SK-N-SH treated with all-trans-retinoic acid at 6 μM for 48 hours (cell line): Measurements from ENCODE around the gene DTHD1.

ENCODE experiments used
- ATAC-seq: fragments of 200-7000 bp; cut with Tn5 transposase; 3 replicates; pipeline ENCODE4 v1.9.1; 2020; ENCODE audit warnings: mild to moderate bottlenecking, moderate library complexity
- ARNTL ChIP-seq: fragments of 450-650 bp; formaldehyde crosslinking; IDR thresholded peaks from 2 replicates; pipeline ENCODE4 v1.5.0; 2020; ENCODE audit warnings: low read depth, mild to moderate bottlenecking, moderate library complexity, borderline replicate concordance
- BACH2 ChIP-seq: fragments of 250-450 bp; sonication (Bioruptor Pico); IDR thresholded peaks from 2 replicates; pipeline ENCODE4 v1.9.0; 2021; ENCODE audit warnings: mild to moderate bottlenecking, borderline replicate concordance
- CREB5 ChIP-seq: fragments of 250-450 bp; sonication (Bioruptor Pico); IDR thresholded peaks from 2 replicates; pipeline ENCODE4 v1.5.1; 2020; ENCODE audit warnings: low read depth, mild to moderate bottlenecking, moderate library complexity
- CSDC2 ChIP-seq: fragments of 250-450 bp; sonication (Bioruptor Pico); IDR thresholded peaks from 2 replicates; pipeline ENCODE4 v1.5.0; 2020; ENCODE audit warnings: mild to moderate bottlenecking, moderate library complexity
- ESRRG ChIP-seq: fragments of 250-450 bp; sonication (Bioruptor Pico); IDR thresholded peaks from 2 replicates; pipeline ENCODE4 v1.6.1; 2021; ENCODE audit warnings: mild to moderate bottlenecking
- GLIS3 ChIP-seq: fragments of 250-450 bp; sonication (Bioruptor Pico); IDR thresholded peaks from 2 replicates; pipeline ENCODE4 v1.5.0; 2020; ENCODE audit warnings: mild to moderate bottlenecking, moderate library complexity
- ISL1 ChIP-seq: fragments of 250-450 bp; sonication (Bioruptor Pico); IDR thresholded peaks from 2 replicates; pipeline ENCODE4 v2.1.2; 2022; ENCODE audit warnings: mild to moderate bottlenecking, moderate library complexity
- OSR1 ChIP-seq: fragments of 250-450 bp; sonication (Bioruptor Pico); IDR thresholded peaks from 2 replicates; pipeline ENCODE4 v1.8.0; 2022; ENCODE audit warnings: moderate library complexity, mild to moderate bottlenecking, inconsistent platforms
- PATZ1 ChIP-seq: fragments of 250-450 bp; sonication (Bioruptor Pico); IDR thresholded peaks from 2 replicates; pipeline ENCODE4 v1.8.0; 2020; ENCODE audit warnings: mild to moderate bottlenecking, moderate library complexity, borderline replicate concordance
- POU6F1 ChIP-seq: fragments of 250-450 bp; sonication (Bioruptor Pico); IDR thresholded peaks from 2 replicates; pipeline ENCODE4 v1.8.0; 2021; ENCODE audit warnings: low read depth, mild to moderate bottlenecking, moderate library complexity, borderline replicate concordance
- PPARA ChIP-seq: fragments of 250-450 bp; sonication (Bioruptor Pico); IDR thresholded peaks from 2 replicates; pipeline ENCODE4 v1.5.0; 2020; ENCODE audit warnings: mild to moderate bottlenecking, borderline replicate concordance
- RARB ChIP-seq: fragments of 250-450 bp; sonication (Bioruptor Pico); IDR thresholded peaks from 2 replicates; pipeline ENCODE4 v1.8.0; 2021; ENCODE audit warnings: mild to moderate bottlenecking, moderate library complexity
- SNAI2 ChIP-seq: fragments of 250-450 bp; sonication (Bioruptor Pico); IDR thresholded peaks from 2 replicates; pipeline ENCODE4 v1.5.0; 2020; ENCODE audit warnings: mild to moderate bottlenecking, moderate library complexity
- TCF4 ChIP-seq: fragments of 250-450 bp; sonication (Bioruptor Pico); IDR thresholded peaks from 2 replicates; pipeline ENCODE4 v1.8.0; 2021; ENCODE audit warnings: mild to moderate bottlenecking, moderate library complexity, borderline replicate concordance
- TOX ChIP-seq: fragments of 250-450 bp; sonication (Bioruptor Pico); IDR thresholded peaks from 2 replicates; pipeline ENCODE4 v1.8.0; 2021; ENCODE audit warnings: mild to moderate bottlenecking, moderate library complexity, borderline replicate concordance
- TSHZ2 ChIP-seq: fragments of 250-450 bp; sonication (Bioruptor Pico); IDR thresholded peaks from 2 replicates; pipeline ENCODE4 v1.5.0; 2020; ENCODE audit warnings: mild to moderate bottlenecking, moderate library complexity
- ZC3H10 ChIP-seq: fragments of 250-450 bp; sonication (Bioruptor Pico); IDR thresholded peaks from 2 replicates; pipeline ENCODE4 v1.5.1; 2021; ENCODE audit warnings: mild to moderate bottlenecking, moderate library complexity
- ZFP3 ChIP-seq: fragments of 250-450 bp; sonication (Bioruptor Pico); IDR thresholded peaks from 2 replicates; pipeline ENCODE4 v1.5.0; 2020; ENCODE audit warnings: mild to moderate bottlenecking, moderate library complexity
- ZFP30 ChIP-seq: fragments of 450-650 bp; formaldehyde crosslinking; IDR thresholded peaks from 2 replicates; pipeline ENCODE4 v1.5.0; 2022; ENCODE audit warnings: mild to moderate bottlenecking, moderate library complexity
- ZNF565 ChIP-seq: fragments of 450-650 bp; formaldehyde crosslinking; conservative IDR thresholded peaks from 2 replicates; pipeline ENCODE4 v1.5.0; 2020; ENCODE audit warnings: low read depth, mild to moderate bottlenecking, moderate library complexity
- ZNF70 ChIP-seq: fragments of 450-650 bp; formaldehyde crosslinking; IDR thresholded peaks from 2 replicates; pipeline ENCODE4 v1.5.0; 2020; ENCODE audit warnings: mild to moderate bottlenecking, moderate library complexity
- ZNF8 ChIP-seq: fragments of 450-650 bp; formaldehyde crosslinking; IDR thresholded peaks from 2 replicates; pipeline ENCODE4 v1.5.0; 2020; ENCODE audit warnings: mild to moderate bottlenecking, moderate library complexity
- TF ChIP-seq, protein P1 (sequence below): fragments of 250-450 bp; sonication (Bioruptor Pico); IDR thresholded peaks from 2 replicates; pipeline ENCODE4 v1.5.1; 2021; ENCODE audit warnings: mild to moderate bottlenecking, moderate library complexity

The DTHD1 gene

GRCh38 chr4:36351082-36351666, 69.8 kb downstream of the DTHD1 start:
- no peak for TF ChIP-seq CSDC2 (CRISPR knock-in tag)
- TF ChIP-seq ZNF8 = no peak
- TF ChIP-seq, protein P1, sequence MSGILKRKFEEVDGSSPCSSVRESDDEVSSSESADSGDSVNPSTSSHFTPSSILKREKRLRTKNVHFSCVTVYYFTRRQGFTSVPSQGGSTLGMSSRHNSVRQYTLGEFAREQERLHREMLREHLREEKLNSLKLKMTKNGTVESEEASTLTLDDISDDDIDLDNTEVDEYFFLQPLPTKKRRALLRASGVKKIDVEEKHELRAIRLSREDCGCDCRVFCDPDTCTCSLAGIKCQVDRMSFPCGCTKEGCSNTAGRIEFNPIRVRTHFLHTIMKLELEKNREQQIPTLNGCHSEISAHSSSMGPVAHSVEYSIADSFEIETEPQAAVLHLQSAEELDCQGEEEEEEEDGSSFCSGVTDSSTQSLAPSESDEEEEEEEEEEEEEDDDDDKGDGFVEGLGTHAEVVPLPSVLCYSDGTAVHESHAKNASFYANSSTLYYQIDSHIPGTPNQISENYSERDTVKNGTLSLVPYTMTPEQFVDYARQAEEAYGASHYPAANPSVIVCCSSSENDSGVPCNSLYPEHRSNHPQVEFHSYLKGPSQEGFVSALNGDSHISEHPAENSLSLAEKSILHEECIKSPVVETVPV = no peak
- no peak for TF ChIP-seq ZFP3 (CRISPR knock-in tag)
- no peak for TF ChIP-seq TCF4
- TF ChIP-seq ZNF70 (CRISPR knock-in tag) = no peak
- TF ChIP-seq POU6F1 (CRISPR knock-in tag) = no peak
- no peak for TF ChIP-seq ZNF565 (CRISPR knock-in tag)
- no peak for TF ChIP-seq TSHZ2
- TF ChIP-seq ISL1 (CRISPR knock-in tag) = no peak
- TF ChIP-seq PATZ1 (CRISPR knock-in tag) = no peak
- TF ChIP-seq ARNTL (CRISPR knock-in tag) = no peak
- TF ChIP-seq RARB = no peak
- TF ChIP-seq ZC3H10 (CRISPR knock-in tag) = no peak
- TF ChIP-seq, all 23 proteins: peak for 0
- peak; percentile 76 for ATAC-seq

DNA sequence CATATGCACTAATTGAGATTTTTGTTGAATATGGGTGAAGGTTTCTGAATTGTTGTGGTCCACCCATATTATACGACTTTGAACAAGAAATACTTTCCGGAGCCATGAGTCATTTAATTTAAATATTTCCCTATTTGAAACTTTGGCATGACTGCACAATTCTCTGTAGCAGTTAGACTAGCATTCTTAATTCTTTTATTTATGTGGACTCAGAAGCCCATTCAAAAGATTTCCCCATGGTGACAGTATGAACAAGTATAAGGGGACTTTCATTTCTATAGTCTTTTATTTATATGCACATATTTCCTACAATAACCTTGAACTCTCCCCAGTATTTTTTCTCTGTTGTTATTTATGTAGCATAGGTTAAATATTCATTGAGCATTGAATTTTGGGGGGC, 72.6 kb downstream of the DTHD1 start:
- ATAC-seq = no peak

GRCh38 chr4:36358173-36358572, 76.8 kb downstream of the DTHD1 start:
- TF ChIP-seq PPARA (no peak), OSR1 (CRISPR knock-in tag) (no peak), GLIS3 (no peak), ZFP30 (CRISPR knock-in tag) (no peak), SNAI2 (CRISPR knock-in tag) (no peak), CREB5 (CRISPR knock-in tag) (no peak), ARNTL (CRISPR knock-in tag) (no peak), POU6F1 (CRISPR knock-in tag) (no peak), TOX (no peak), CSDC2 (CRISPR knock-in tag) (no peak), PATZ1 (CRISPR knock-in tag) (no peak), ZNF70 (CRISPR knock-in tag) (no peak), ISL1 (CRISPR knock-in tag) (no peak), BACH2 (CRISPR knock-in tag) (no peak), ESRRG (CRISPR knock-in tag) (no peak)
- TF ChIP-seq, protein P1 = no peak
- no peak for ATAC-seq

More for the DNA sequence above, 72.6 kb downstream of the DTHD1 start:
- TF ChIP-seq PPARA (no peak), ZNF70 (CRISPR knock-in tag) (no peak), ZNF565 (CRISPR knock-in tag) (no peak)
- TF ChIP-seq, all 23 proteins: peak for 0
